Islet of Langerhans (tissue), 1 donor: ENCODE results near the gene YIF1A.

Experiments used
- FAIRE-seq: peaks from one replicate; lab custom pipeline; 2011; peaks lifted over from hg19 to GRCh38; lab: Jason Lieb, UNC

Gene YIF1A

GRCh38 chr11:66288671-66289547, at the start of gene YIF1A:
YIF1A (minus strand) TSS chr11:66289143; CDS start chr11:66288985, 158 bp downstream.
- FAIRE-seq, result peak; percentile 96

- no peak for FAIRE-seq
Observed at GRCh38 chr11:66337103-66337899, 48.4 kb upstream of the YIF1A start.

GRCh38 chr11:66336234-66337102, 47.5 kb upstream of the YIF1A start, which contains the start of gene RIN1:
RIN1 (minus strand) TSS chr11:66336434; CDS start chr11:66336402, 32 bp downstream.
- FAIRE-seq, result peak; percentile 45

GRCh38 chr11:66335531-66336233, 46.7 kb upstream of the YIF1A start:
- no peak for FAIRE-seq

- FAIRE-seq, result no peak
Observed at GRCh38 chr11:66334605-66335442, 45.9 kb upstream of the YIF1A start.

GRCh38 chr11:66333896-66334604, 45.1 kb upstream of the YIF1A start:
- FAIRE-seq, result no peak

GRCh38 chr11:66333220-66333877, 44.4 kb upstream of the YIF1A start:
- FAIRE-seq, result no peak

- no peak for FAIRE-seq
Observed at GRCh38 chr11:66332371-66333219, 43.7 kb upstream of the YIF1A start.

GRCh38 chr11:66331542-66332370, 42.8 kb upstream of the YIF1A start:
- no peak for FAIRE-seq

GRCh38 chr11:66330931-66331330, 42.0 kb upstream of the YIF1A start:
- no peak for FAIRE-seq

GRCh38 chr11:66329165-66329673, 40.3 kb upstream of the YIF1A start:
- no peak for FAIRE-seq

GRCh38 chr11:66328302-66329144, 39.6 kb upstream of the YIF1A start:
- peak; percentile 71 for FAIRE-seq

GRCh38 chr11:66328031-66328301, 39.0 kb upstream of the YIF1A start:
- no peak for FAIRE-seq

- no peak for FAIRE-seq
Observed at GRCh38 chr11:66327171-66328030, 38.5 kb upstream of the YIF1A start.

GRCh38 chr11:66326261-66327111, 37.5 kb upstream of the YIF1A start:
- no peak for FAIRE-seq
